ENCODE data around the gene SCN9A.

GRCh38 chr2:166384774-166385173 is 9.0 kb upstream of the SCN9A start:
- TF ChIP-seq ETS2 (tag; IDR thresholded peaks at IDR 0.05; ENCODE audit: borderline replicate concordance, poor library complexity, severe bottlenecking): no peak
- TF ChIP-seq NFYB (IDR thresholded peaks at IDR 0.05; ENCODE audit: extremely low read depth, insufficient read length): no peak
- TF ChIP-seq POLR2A (conservative IDR thresholded peaks at IDR 0.05): no peak
- TF ChIP-seq JUNB (CRISPR knock-in tag; conservative IDR thresholded peaks at IDR 0.05): no peak
- TF ChIP-seq SIN3A (IDR thresholded peaks at IDR 0.05; ENCODE audit: borderline replicate concordance in 2 of 2, control insufficient read depth in 1 of 2, low read depth in 2 of 2, low read length in 2 of 2): no peak
- no peak for TF ChIP-seq EZH2 (IDR thresholded peaks at IDR 0.05; ENCODE audit: borderline replicate concordance, low read depth, low read length)
- no peak for TF ChIP-seq NRF1 (conservative IDR thresholded peaks at IDR 0.05 in 1 of 2, IDR thresholded peaks at IDR 0.05 in 1 of 2)
- TF ChIP-seq CTCF (IDR thresholded peaks at IDR 0.05 in 2 of 3, conservative IDR thresholded peaks at IDR 0.05 in 1 of 3; ENCODE audit: insufficient read depth in 2 of 3, low read depth in 1 of 3, low read length in 3 of 3): peak; percentile 38 to 61 (median 44); a peak in 5 of 6 replicates
- no peak for TF ChIP-seq E2F1 (CRISPR knock-in tag; IDR thresholded peaks at IDR 0.05)
- no peak for TF ChIP-seq TEAD4 (IDR thresholded peaks at IDR 0.05; ENCODE audit: low read length)
- no peak for TF ChIP-seq TEAD4 (CRISPR knock-in tag; IDR thresholded peaks at IDR 0.05; ENCODE audit: borderline replicate concordance)
- TF ChIP-seq SP1 (CRISPR knock-in tag; IDR thresholded peaks at IDR 0.05): no peak
